K562 (cell line): ENCODE measurements around the gene SH3BP2. TPM values are rescaled to one million over a fixed set of nuclear protein-coding genes. Genes with fewer than 3 reads are reported as not detected.

Experiments
- NFIX ChIP-seq: fragments of 250-450 bp; sonication (Bioruptor Pico); IDR thresholded peaks from 2 replicates; pipeline ENCODE4 v1.4.0; 2020; ENCODE audit warnings: low read depth, mild to moderate bottlenecking, moderate library complexity
- NR2C2 ChIP-seq, 2 experiments: fragments of 200-800 bp in 1 of 2; sonication (Bioruptor generic) in 1 of 2; sonication (generic) in 1 of 2; formaldehyde crosslinking in 1 of 2; IDR thresholded peaks; 2 replicates each; pipeline versions ENCODE4 v1.6.1 to v1.8.0; 2016 to 2022; ENCODE audit warnings: mild to moderate bottlenecking in 1 of 2, missing compliant biosample characterization in 1 of 2, missing genetic modification characterization in 1 of 2, missing genetic modification reagents in 1 of 2
- SRSF9 ChIP-seq: fragments of 200-400 bp; formaldehyde crosslinking; IDR thresholded peaks from 2 replicates; pipeline ENCODE4 v1.6.1; 2017; ENCODE audit warnings: low read depth, low read length, borderline replicate concordance
- TAF7 ChIP-seq: fragments of 450-650 bp; IDR thresholded peaks from 2 replicates; pipeline ENCODE4 v1.6.1; 2016; ENCODE audit warnings: missing genetic modification characterization, missing compliant biosample characterization
- ZNF830 ChIP-seq: fragments of 250-450 bp; sonication (Bioruptor Pico); IDR thresholded peaks from 2 replicates; pipeline ENCODE4 v1.5.0; 2021; ENCODE audit warnings: mild to moderate bottlenecking
- polyA plus RNA-seq, 8 experiments: library from polyadenylated mRNA; depleted of rRNA in 4 of 8; stranded (reverse) in 5 of 8; unstranded in 3 of 8; fragments of >200 nt; fragmentation: Nextera tagmentation in 2 of 8; fragmentation: Illumina TruSeq in 1 of 8; extraction: Ambion mirVana in 2 of 8; extraction: Trizol in 1 of 8; gene quantifications; 2 replicates each; pipeline versions ENCODE4 v1.2.1 to v1.2.3, GENCODE V29; 2011 to 2014; ENCODE audit warnings: inconsistent platforms in 1 of 8, missing spikeins in 1 of 8
- total RNA-seq, 7 experiments: library from RNA; depleted of rRNA in 6 of 7; stranded (reverse); fragments of >200 nt in 6 of 7; fragmentation: Illumina TruSeq in 2 of 7; extraction: Trizol in 2 of 7; gene quantifications; 2 replicates each; pipeline versions ENCODE4 v1.2.1 to v1.2.3, GENCODE V29; 2011 to 2021; ENCODE audit warnings: low replicate concordance in 1 of 7
- TF ChIP-seq, protein P1 (sequence below): sonication (generic); formaldehyde crosslinking; IDR thresholded peaks from 2 replicates; pipeline ENCODE4 v1.8.1; 2023; ENCODE audit warnings: missing genetic modification reagents, mild to moderate bottlenecking, borderline replicate concordance

Gene SH3BP2
- total and polyA plus RNA-seq, 9 of the 15 experiments (the other 6 are each of a cell fraction or from before 2014, with no cell fraction given) = 0.34 to 16.0 (median 5.1) TPM

DNA sequence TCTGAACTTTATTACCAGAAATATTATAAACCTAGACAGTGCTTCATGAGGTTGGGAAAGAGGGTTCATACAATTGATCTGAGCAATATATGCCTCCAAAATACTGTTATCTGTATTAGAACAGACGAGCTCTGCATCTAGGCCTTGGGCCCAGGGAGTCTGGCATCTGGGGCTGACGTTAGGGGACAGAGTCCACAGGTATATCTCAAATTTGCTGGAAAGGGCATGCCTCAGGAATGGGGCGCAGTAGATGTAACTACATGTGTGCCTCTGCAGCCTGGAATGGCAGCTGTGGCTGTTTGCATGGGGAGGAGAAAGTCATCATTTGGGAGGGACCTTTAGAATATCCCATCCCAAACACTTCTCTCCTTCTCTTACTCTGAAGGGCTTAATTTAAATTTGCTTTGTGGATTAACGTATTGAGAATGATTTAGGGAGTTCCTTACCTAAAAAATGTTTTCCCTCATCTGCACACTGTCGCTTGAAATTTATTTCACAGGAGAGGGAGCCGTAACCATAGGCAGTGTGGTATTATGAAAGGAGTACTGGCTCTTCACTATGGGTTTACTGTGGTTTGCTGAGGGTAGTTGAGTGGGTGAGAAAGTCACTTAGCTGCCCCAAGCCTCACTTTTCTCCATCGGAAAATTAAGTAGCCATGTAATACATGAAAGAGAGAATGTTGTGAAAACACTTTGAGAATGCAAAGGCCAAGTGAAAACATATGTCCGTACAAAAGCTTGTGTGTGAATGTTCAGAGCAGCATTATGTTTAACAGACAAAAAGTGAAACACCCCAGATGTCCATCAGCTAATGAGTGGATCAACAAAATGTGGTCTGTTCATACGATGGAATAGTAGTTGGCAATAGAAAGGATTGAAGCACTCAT, 56.6 kb downstream of the SH3BP2 start (continued):
- TF ChIP-seq NFIX (CRISPR knock-in tag) (no peak), ZNF830 (CRISPR knock-in tag) (no peak), SRSF9 (no peak), NR2C2 (CRISPR knock-in tag; IDR thresholded peaks at IDR 0.05) (no peak), NR2C2 (tag; IDR thresholded peaks at IDR 0.05) (no peak), TAF7 (tag) (no peak)
- TF ChIP-seq, protein P1, sequence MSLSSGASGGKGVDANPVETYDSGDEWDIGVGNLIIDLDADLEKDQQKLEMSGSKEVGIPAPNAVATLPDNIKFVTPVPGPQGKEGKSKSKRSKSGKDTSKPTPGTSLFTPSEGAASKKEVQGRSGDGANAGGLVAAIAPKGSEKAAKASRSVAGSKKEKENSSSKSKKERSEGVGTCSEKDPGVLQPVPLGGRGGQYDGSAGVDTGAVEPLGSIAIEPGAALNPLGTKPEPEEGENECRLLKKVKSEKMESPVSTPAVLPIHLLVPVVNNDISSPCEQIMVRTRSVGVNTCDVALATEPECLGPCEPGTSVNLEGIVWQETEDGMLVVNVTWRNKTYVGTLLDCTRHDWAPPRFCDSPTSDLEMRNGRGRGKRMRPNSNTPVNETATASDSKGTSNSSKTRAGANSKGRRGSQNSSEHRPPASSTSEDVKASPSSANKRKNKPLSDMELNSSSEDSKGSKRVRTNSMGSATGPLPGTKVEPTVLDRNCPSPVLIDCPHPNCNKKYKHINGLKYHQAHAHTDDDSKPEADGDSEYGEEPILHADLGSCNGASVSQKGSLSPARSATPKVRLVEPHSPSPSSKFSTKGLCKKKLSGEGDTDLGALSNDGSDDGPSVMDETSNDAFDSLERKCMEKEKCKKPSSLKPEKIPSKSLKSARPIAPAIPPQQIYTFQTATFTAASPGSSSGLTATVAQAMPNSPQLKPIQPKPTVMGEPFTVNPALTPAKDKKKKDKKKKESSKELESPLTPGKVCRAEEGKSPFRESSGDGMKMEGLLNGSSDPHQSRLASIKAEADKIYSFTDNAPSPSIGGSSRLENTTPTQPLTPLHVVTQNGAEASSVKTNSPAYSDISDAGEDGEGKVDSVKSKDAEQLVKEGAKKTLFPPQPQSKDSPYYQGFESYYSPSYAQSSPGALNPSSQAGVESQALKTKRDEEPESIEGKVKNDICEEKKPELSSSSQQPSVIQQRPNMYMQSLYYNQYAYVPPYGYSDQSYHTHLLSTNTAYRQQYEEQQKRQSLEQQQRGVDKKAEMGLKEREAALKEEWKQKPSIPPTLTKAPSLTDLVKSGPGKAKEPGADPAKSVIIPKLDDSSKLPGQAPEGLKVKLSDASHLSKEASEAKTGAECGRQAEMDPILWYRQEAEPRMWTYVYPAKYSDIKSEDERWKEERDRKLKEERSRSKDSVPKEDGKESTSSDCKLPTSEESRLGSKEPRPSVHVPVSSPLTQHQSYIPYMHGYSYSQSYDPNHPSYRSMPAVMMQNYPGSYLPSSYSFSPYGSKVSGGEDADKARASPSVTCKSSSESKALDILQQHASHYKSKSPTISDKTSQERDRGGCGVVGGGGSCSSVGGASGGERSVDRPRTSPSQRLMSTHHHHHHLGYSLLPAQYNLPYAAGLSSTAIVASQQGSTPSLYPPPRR (CRISPR knock-in tag) = no peak
